ENCODE data around the gene MAPK1.

DNA sequence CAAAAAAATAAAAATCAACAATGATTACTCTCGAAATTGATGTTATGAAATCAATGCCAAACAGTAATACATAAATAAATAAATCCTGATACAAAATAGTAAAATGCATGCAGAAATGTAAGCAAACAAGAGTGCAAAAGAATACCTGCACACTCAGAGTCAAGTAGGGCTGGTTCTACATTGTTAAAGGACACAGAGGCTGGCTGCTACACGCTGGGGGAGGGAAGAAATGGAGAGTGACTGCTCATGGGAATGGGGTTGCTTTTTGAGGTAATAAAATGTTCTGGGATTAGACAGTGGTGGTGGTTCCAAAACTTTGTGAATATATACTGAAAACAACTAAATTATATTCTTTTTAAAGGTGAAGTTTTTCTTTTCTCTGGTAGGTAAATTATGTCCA, 32.1 kb downstream of the MAPK1 start:
- TF ChIP-seq, protein P1, sequence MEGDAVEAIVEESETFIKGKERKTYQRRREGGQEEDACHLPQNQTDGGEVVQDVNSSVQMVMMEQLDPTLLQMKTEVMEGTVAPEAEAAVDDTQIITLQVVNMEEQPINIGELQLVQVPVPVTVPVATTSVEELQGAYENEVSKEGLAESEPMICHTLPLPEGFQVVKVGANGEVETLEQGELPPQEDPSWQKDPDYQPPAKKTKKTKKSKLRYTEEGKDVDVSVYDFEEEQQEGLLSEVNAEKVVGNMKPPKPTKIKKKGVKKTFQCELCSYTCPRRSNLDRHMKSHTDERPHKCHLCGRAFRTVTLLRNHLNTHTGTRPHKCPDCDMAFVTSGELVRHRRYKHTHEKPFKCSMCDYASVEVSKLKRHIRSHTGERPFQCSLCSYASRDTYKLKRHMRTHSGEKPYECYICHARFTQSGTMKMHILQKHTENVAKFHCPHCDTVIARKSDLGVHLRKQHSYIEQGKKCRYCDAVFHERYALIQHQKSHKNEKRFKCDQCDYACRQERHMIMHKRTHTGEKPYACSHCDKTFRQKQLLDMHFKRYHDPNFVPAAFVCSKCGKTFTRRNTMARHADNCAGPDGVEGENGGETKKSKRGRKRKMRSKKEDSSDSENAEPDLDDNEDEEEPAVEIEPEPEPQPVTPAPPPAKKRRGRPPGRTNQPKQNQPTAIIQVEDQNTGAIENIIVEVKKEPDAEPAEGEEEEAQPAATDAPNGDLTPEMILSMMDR (conservative IDR thresholded peaks at IDR 0.05 in 1 of 2, IDR thresholded peaks at IDR 0.05 in 1 of 2; ENCODE audit: low read depth in 1 of 2, low read length in 2 of 2) = no peak
- no peak for TF ChIP-seq EZH2 (IDR thresholded peaks at IDR 0.05; ENCODE audit: low read length, missing control alignments)

Data from fibroblast of lung (primary cell).